Islet of Langerhans (tissue), 1 donor: ENCODE data around the gene KCNIP3.

Experiments used
- FAIRE-seq: peaks from one replicate; lab custom pipeline; 2011; peaks lifted over from hg19 to GRCh38; lab: Jason Lieb, UNC

The KCNIP3 gene

DNA sequence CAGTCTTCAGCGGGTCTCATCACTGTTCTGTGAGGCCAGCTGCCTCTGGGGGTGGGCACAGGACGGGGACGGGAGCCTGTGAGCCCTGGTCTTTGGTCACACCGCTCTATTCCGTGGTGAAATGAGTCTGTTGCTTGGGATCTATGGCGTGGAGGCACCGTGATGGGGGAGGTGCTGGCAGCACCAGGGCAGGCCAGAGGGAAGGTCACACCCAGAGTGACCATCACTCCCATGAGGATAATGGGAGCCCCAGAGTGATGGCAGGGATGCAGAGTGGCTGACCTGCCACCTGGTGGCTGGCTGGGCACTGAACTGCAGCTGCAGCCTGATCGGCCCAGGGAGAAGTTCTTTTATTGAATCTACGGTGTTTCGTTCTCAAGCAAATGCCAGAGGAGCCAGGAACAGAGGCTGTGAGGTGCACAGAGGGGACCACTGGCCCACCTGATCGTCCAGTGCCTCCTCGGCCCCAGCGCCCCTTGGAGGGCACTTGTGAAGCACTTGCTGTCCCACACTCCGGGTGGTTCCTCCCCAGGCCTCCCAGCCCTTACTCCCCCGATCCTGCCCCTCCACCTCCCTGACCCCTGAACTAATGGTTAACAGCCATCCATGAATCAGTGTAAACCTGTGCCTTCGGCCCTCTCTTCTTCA is 17.9 kb downstream of the KCNIP3 start:
- no peak for FAIRE-seq

DNA sequence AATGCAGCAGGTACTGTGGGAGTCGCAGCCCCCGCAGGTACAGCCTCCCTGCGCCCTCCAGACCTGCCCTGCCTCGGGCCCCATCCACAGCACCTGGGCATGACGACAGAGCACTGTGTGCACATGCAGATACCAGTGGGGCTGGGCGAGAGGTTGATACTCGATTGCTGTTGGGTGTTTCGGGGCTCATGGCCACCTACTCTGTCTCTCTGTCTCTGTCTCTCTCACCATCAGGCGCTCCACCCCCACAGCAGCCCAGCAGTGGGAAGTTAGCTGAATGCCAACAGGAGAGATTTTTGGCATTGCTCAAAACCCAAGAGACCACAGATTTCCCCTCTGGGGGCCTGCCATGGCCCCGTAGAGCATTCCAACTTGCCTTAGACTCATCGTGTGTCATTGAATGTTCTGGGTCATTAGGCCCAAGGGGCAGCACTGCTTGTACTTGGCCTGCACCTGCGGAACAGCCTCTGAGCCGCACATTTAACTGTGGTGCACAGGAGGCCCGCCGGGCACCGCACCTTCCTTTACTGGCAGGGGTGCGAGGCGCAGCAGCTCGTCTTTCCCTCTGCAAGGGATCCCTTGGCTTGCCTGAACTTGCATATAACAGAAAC is 18.8 kb downstream of the KCNIP3 start:
- FAIRE-seq = no peak

DNA sequence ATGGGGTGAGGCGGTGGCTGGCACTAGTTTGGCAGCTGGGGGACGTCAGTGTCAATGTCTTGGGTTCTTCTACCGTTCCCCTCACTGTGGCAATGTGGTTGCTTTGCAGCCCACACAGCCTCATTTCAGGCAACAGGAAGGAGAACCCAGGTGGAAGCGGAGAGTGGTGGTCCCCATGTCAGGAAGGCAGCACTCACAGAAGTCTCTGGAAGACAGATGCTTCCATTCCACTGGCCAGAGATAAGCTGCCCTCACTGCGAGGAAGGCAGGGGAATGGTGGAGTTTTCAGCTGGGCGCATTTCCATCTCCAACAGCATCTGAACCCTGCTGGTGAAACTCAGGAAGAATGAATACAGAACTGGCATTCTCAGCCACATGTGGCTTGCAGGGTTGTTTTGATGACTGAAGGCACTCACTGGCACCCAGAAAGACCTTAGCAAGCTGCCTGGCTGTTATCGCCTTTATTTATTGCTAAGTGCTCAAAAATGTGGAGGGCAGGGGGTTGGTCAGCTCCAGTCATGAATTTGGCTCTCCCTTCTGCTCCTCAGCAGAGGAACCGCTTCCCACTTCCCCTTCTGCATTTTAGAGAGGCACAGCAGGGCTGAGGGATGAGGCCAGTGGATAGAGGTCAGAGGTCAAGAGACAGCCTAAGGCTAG is 19.4 kb downstream of the KCNIP3 start:
- FAIRE-seq = no peak

DNA sequence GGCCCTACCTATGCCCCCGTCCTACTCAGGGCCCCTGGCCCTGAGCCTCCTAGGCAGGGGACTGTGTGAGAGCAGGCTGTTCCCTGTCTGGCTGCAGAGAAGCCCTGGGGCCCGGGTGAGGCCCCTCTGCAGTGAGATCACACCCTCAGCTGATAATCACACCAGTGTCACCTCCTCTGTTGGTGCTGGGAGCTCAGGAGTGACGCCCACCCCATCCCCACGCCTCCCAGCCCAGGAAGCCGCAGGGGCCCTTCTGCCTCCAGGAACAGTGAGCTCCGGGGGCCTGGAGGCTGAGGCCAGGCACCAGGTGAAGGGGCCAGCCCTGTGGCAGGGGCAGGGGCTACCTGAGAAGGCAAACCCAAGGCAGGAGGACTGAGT is 20.0 kb downstream of the KCNIP3 start:
- no peak for FAIRE-seq

DNA sequence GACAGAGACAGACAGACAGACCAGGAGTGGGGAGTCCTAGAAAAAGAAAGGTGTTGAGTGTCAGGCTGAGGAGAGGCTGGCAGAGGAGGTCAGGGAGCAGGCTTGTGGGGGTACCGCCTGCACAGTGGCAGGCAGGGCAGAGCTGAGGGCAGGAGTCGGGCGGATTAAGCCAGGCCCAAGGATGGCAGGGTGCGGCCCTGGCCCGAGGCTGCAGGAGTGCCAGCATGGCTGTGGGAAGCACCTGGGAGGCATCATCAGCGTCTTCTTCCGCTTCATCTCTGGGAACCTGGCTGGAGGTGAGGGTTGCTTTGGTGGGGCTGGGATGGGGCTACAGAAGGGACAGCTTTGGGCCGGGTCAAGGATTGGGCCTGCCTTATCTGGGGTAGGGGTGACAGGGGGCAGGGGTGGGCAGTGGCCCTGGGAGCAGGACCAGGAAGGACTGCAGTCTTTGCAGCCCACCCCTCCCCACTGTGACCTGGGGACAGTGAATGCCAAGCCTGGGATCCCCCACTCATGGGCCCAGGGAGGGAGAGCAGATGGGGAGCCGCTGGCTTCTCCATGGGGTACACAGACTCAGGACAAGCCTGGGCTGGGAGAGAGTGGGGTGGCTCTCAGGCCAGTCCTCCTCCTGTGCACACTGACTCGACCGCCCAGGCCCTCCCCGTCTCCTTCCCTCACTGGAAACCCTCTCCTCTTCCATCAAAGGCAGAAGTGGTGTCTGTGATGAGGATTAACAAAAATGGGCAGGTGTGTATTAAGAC is 20.7 kb downstream of the KCNIP3 start:
- FAIRE-seq = no peak

DNA sequence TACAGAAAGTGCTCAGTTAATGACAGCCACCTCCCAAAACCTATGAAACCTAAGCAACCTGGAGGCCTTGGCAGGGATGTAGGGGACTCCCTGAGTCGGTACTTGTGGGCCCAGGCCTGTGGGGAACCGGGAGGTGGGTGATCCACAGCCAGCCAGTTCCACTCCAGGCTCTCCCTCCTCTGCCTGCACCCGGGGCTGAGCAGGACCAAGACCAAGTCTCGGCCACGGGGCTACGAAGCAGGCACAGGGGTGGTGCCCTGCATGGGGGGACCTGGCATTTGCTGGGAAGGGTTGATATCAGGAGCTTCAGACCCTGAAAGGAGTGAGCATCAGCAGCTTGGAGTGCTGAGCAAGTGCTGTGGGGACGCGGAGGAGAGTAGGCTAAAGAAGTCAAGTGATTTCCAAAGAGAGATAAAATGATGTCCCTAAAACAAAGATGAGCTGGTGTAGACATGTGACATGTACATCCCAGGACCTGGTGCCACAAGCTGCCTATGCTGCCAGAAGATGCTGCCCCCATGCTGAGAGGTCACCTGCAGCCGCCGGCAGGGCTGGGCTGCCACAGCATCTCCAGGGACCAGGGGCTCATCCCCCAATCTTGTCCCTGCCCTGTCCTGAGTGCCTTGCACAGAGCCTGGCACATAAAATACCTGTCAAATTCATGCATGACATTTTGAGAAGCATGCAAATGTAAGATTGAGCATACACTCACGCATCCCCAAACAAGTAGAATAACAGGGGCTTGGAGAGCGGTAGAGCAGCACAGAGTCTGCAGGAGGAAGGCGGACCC is 21.5 kb downstream of the KCNIP3 start:
- FAIRE-seq = no peak

DNA sequence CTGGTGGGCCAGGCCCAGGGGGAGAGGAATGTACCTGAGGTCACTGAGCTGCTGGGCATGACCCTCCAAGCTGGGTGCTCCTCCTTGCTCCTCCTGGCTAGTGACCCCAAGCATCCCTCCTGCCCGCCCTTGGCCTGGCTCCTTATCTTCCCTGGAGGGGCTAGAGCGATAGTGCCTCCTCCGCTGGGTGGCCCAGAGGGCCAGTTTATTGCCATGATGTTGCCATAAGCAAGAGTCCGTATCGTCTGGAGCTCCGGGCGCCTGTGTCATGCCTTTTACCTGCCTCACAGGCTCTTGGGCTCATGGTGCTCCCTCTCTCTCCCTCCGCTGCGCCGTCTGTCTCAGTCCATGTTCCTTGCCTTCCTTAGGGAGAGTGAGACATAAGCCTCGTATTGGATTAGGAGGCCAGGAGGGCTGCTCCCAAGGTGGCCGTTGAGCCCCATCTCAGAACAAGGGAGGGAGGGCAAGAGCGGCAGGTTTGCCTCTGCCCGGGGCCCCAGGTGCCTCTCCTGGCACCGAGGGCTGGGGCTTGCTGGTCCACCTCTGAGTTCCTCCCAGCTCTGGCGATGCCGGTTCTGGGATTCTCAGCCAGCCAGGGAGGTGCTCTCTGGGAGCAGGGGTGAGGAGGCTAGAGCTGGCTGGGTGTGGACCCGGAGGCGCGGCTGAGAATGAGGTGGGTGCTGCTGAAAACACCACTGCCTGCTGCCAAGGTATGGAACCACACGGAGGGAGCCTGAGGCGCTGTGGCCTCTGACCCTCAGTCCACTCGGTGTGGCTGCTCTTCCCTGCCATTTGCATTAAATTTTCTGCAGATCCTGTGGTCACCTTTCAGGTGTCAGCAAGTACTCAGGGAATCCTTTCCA is 22.6 kb downstream of the KCNIP3 start:
- FAIRE-seq = no peak

DNA sequence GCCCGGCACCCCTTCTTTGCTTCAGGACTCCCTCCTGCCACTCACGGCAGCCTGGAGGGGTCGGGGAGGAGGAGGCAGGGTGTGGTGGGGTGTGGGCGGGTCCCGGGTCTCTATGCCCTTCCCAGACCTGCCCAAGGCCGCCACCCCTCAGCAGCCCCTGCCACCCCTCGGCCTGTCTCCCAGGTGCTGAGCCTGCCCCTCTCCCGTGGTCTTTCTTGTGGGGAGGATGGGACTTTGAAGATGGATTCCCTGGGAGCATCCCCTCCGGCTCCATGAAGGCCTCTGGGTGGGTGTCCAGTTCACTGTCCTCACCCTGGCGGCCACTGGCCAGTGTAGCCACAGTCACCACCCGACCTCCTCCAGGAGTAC is 23.2 kb downstream of the KCNIP3 start:
- FAIRE-seq = no peak

DNA sequence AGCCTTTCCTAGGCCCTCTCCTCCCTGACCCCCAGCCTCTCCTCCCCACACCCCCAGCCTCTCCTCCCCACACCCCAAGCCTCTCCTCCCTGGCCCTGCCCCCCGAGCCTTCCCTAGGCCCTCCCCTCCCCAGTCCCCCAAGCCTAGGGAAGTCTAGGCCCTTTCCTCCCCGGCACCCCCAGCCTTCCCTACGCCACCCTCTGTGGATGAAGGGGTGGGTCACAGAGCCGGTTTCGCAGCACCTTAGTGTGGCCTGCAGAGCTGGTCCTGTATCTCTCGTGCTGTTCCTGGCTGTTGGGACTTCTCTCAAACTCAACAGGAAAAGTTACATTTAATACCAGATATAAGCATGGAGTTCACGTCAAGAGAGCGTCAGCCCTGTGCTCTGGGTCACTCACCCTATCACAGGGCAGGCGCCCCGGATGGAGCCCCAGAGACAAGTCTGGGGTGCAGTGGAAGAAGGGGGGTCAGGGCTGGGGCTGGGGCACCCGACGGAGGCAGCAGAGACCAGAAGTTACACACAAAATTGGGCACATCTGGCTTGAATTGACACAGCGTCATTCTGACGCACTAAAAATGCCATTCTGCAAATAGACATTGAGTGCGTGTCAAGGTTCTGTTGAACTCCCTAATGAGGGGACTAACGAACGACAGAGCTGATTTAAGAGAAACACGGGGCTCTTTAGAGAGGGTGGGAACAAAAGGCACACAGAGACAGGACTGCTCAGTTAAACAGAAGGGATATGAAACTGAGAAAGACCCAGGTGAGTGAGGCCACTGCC is 24.0 kb downstream of the KCNIP3 start:
- no peak for FAIRE-seq

DNA sequence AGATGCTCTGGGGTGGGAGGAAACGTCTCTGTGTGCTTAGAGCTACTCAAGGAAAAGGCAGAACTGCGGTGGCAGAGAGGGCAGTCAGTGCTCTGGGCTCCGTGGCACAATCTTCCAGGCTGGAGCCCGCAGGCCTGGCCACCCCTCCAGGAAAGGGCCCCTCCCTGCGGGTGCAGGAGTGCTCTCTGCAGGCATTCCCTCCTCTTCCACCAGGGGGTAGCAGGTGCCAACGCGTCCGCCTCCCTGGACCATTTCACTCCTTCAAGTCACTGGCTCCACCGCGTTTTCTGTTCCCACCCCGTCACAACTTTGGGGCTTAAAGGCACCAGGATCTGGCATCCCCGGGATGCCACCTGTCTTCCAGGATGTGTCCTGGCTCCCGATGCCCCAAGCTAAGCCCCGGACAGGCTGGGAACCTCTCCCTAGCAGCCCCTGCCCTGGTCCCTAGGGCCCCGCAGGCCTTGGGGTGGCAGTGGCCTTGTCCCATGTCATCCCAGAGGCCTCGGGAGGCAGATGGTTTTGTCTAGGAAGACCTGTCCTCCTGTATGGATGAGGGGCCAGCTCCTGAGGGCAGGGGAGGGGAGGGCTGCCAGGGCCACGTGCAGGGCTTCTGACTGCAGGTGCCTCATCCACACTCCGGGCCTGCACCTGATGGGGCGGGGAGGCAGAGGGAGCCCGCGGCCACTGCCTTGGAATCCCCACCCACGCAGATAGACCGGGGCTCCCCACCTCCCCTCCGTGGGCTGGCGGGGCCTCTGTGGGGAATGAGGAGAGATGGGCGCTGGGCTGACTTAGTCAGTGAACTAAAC is 26.4 kb downstream of the KCNIP3 start:
- FAIRE-seq = no peak

DNA sequence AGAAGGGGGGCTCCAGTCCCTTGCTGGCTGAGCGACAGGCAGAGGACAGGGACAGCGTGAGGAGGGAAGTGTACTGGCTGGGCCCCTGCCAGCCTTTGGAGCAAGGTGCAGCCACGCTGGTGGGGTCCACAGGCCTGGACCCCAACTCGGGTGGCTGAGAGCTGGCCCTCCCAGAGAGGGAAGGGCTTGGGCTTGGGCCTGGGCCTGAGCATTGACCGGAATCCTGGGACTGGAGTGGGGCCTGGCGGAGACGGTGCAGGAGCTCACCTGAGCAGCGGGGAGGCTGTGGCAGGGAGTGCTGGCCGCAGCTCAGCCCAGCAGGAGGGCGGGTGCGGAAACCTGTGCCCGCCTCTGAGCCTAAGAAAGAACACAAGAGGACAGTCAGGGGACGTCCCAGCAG is 27.9 kb downstream of the KCNIP3 start:
- FAIRE-seq = no peak

DNA sequence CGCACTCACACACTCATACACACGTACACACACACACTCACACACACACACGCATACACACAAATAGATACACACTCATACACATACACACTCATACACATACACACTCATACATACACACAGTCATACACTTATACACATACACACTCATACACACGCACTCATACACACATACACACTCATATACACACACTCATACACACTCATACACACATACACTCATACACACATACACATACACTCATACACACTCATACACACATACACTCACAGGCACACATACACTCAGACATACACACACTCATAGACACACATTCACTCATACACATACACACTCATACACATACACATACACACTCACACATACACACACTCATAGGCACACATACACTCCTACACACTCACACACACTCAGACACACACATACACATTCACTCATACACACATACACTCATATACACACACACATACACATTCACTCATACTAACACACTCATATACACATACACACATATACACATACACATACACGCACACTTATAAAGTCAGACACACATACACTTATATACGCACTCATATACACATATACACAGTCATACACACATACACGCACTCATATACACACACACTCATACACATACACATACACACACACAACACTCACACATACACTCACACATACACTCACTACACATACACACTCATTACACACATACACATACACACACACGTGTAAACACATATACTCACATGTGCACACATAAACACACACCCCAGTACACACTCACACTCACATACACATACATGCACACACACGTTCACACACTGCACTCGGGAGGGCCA is 28.7 kb downstream of the KCNIP3 start:
- no peak for FAIRE-seq

DNA sequence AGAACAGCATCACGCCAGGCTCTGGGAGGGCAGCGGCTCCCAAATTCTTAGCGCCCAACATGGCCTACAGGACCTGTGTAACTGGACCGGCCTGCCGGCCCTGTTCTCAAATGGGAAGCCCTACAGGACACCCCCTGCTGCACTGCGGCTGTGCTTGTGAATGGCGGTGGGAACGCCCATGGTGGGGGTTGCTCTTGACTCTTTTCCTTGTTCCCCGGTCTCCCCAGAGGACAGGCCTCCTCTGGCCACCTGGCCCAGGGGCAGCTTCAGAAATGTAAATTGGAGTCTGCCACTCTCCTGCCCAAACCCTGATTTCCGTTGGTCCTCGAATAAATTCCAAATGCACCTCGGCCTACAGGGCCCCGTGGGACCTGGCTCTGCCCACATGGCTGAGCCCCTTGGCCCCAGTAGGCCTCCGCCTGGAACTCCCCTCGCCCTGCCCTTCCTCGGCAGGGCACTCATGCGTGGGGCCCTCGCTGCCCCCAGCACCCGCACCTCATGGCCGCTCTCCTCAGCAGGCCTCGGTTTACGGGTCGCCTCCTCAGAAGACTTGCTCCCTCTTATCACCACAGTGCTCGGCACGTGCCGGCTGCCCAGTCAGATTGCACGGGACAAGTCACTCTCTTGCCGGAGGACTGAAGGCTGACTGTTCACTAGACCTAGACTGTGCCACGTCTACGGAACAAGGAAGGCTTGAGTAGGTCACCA is 29.4 kb downstream of the KCNIP3 start:
- no peak for FAIRE-seq

DNA sequence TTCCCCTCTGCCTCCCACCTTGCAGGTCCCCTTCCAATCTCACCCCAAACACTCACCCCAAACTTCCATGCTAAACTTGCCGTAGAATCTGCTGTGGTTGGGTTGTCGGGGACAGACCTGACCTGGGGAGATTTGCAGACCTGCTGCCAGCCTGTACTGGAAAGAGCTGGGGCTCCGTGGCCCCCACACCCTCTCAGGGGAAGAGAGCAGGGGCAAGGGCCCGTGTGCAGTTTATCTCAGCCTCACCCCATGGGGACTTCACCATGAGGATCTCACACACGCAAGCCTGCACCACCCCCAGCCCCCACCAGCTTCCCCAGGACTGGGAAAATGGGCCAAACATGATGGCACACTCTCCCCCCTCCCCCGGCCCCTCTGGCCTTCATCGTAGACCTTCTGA is 30.7 kb downstream of the KCNIP3 start:
- no peak for FAIRE-seq

DNA sequence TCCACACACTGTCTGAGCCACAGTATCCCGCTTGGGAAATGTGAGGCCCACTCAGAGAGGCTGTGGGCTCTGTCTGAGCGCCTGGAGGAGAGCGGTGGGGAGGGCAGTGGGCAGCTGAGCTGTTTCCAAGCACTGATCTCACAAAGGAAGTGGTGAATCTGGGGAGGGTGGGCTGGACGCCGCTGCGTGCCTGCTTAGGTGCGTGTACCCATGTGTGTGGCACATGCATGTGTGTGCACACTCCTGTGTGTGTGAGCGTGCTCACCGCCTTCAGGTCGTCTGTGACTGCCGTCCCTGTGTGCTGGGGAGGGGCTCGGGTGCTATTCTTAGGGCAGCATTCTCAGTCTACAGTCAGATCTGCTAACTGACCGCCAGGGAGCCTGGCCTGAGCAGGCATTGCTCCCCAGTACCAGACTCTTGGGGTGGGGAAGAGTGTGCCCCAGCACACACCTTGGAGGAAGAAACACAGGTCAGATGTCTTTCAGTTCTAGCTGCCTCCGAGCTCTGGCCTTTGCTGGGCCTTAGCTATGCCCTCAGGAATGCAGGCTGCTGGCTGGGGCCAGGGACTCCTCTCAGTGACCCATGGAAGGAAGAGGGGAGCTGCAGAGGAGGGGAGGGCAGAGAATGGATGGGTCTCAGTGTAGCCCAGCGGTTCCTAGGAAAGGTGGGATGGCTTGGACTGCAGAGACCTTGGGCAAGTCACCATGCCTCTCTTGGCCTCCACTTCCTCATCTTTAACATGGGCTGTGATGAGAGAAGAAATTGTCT is 31.4 kb downstream of the KCNIP3 start:
- FAIRE-seq = no peak

DNA sequence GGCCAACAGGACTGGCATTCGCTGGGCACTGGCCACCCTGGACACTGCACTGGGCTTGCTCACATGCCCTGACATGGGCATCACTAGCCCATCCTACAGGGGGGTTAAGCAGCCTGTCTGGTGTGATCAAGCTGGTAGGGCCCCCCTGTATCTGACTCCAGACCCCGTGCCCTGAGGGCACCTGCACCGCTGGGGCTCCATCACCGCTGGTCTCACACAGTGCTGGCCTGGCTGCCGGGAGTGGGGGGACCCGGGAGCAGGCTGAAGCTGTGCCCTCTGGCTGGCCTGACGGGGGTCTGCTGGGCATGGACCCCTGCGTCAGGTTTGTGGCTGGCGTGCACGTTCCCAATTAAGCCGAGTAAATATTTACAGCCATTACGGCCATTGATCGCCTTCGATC is 32.3 kb downstream of the KCNIP3 start:
- no peak for FAIRE-seq
